Chondrocyte (in vitro differentiated cells): ENCODE results near the gene TSGA10IP. TPM values are rescaled to one million over a fixed set of nuclear protein-coding genes. Genes with fewer than 3 reads are reported as not detected.

Experiments
- DNase-seq: peaks from one replicate; pipeline ENCODE4 v3.0.0; 2021; ENCODE audit warnings: mixed read lengths, low spot score
- H3K27ac Mint-ChIP-seq: one replicate; pipeline ENCODE4 v1.8.0; 2021; ENCODE audit warnings: mild to moderate bottlenecking, moderate library complexity, mixed read lengths; ENCODE audit not compliant: unreplicated experiment
- H3K27me3 Mint-ChIP-seq: 2 replicates; pipeline ENCODE4 v1.8.0; 2021; ENCODE audit warnings: low read depth, mixed read lengths
- H3K36me3 Mint-ChIP-seq: 2 replicates; pipeline ENCODE4 v1.8.0; 2021; ENCODE audit warnings: low read depth, mixed read lengths
- H3K4me1 Mint-ChIP-seq: 2 replicates; pipeline ENCODE4 v1.8.0; 2021; ENCODE audit warnings: low read depth, mild to moderate bottlenecking, mixed read lengths
- H3K4me3 Mint-ChIP-seq: one replicate; pipeline ENCODE4 v1.8.0; 2021; ENCODE audit warnings: mild to moderate bottlenecking, moderate library complexity, mixed read lengths; ENCODE audit not compliant: unreplicated experiment
- H3K9me3 Mint-ChIP-seq: 2 replicates; pipeline ENCODE4 v1.8.0; 2021; ENCODE audit warnings: low read depth, mixed read lengths
- CTCF ChIP-seq: fragments of 200-600 bp; sonication (generic); IDR thresholded peaks from 2 replicates; pipeline ENCODE4 v1.5.0; 2021; ENCODE audit warnings: antibody characterized with exemption, mild to moderate bottlenecking, moderate library complexity
- total RNA-seq: library from RNA; stranded (reverse); gene quantifications from 3 replicates; pipeline ENCODE4 v1.2.1, GENCODE V29; 2021

TSGA10IP gene
- total RNA-seq, 1 donor from 2014 or later = not detected

DNA sequence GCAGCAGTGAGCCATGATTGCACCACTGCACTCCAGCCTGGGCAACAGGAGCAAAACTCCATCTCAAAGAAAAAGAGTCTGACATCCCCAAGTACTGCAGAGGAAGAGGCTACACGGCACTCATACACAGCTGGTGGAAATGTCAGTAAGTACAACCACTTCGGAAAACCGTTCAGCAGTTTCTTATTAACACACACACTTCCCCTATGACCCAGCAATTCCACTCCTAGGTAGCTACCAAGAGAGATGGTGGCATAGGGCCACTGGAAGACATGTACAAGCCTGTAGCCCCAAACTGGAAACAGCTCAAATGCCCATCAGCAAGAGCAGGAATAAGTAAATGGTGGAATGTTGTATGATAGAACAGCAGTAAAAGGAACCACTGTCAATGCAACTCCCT is 22.7 kb upstream of the TSGA10IP start:
- H3K27me3 Mint-ChIP-seq = no peaks in the 10 kb centered on the region
- no peak overlapping the region for H3K27ac Mint-ChIP-seq
- no peak overlapping the region for H3K4me3 Mint-ChIP-seq
- no peaks in the 10 kb centered on the region for H3K9me3 Mint-ChIP-seq
- no peak for TF ChIP-seq CTCF
- peaks cover 11% of the 10 kb centered on the region for H3K36me3 Mint-ChIP-seq
- peaks cover 14% of the 10 kb centered on the region for H3K4me1 Mint-ChIP-seq
- no peak for DNase-seq

- no peak overlapping the region for H3K4me3 Mint-ChIP-seq
- H3K27ac Mint-ChIP-seq = no peak overlapping the region
- TF ChIP-seq CTCF = no peak
- no peaks in the 10 kb centered on the region for H3K27me3 Mint-ChIP-seq
- H3K9me3 Mint-ChIP-seq = no peaks in the 10 kb centered on the region
- DNase-seq = no peak
- H3K36me3 Mint-ChIP-seq = peaks cover 11% of the 10 kb centered on the region
- H3K4me1 Mint-ChIP-seq = peaks cover 5% of the 10 kb centered on the region
Measured at GRCh38 chr11:65925397-65925796, 19.9 kb upstream of the TSGA10IP start.

- Mint-ChIP-seq H3K27ac (no peak overlapping the region), H3K27me3 (no peaks in the 10 kb centered on the region), H3K4me3 (no peak overlapping the region), H3K4me1 (no peaks in the 10 kb centered on the region), H3K36me3 (peaks cover 4% of the 10 kb centered on the region), H3K9me3 (no peaks in the 10 kb centered on the region)
- TF ChIP-seq CTCF = no peak
- no peak for DNase-seq
Measured at GRCh38 chr11:65927904-65928397, 17.3 kb upstream of the TSGA10IP start.

DNA sequence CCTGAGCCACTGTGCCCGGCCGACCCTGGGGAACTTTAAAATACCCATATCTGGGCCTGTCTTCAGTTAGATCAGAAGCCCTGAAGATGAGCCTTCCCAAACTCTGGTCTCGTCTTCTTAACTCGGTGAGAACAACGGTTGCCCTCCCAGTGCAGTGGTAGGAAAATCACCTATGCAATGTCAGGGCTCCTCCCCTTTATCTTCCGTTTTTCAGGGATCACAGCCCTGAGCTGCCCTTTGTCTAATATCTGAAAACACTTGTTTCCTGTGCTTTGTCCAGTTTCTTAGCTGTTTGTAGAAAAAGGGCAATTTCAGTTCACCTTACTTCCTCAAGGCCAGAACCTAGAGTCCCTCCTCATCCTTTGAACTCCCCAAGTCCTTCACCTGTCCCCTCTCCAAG is 16.6 kb upstream of the TSGA10IP start:
- Mint-ChIP-seq H3K4me3 (no peak overlapping the region), H3K4me1 (no peaks in the 10 kb centered on the region), H3K27ac (no peak overlapping the region), H3K9me3 (no peaks in the 10 kb centered on the region), H3K27me3 (no peaks in the 10 kb centered on the region), H3K36me3 (no peaks in the 10 kb centered on the region)
- no peak for DNase-seq
- TF ChIP-seq CTCF = no peak

- Mint-ChIP-seq H3K27me3 (no peaks in the 10 kb centered on the region), H3K9me3 (no peaks in the 10 kb centered on the region), H3K4me1 (peaks cover 3% of the 10 kb centered on the region), H3K36me3 (no peaks in the 10 kb centered on the region), H3K27ac (no peak overlapping the region), H3K4me3 (no peak overlapping the region)
- TF ChIP-seq CTCF = no peak
- DNase-seq = no peak
Measured at GRCh38 chr11:65931773-65932557, 13.3 kb upstream of the TSGA10IP start.
